ENCODE data around the gene GHRL.

GHRL gene

DNA sequence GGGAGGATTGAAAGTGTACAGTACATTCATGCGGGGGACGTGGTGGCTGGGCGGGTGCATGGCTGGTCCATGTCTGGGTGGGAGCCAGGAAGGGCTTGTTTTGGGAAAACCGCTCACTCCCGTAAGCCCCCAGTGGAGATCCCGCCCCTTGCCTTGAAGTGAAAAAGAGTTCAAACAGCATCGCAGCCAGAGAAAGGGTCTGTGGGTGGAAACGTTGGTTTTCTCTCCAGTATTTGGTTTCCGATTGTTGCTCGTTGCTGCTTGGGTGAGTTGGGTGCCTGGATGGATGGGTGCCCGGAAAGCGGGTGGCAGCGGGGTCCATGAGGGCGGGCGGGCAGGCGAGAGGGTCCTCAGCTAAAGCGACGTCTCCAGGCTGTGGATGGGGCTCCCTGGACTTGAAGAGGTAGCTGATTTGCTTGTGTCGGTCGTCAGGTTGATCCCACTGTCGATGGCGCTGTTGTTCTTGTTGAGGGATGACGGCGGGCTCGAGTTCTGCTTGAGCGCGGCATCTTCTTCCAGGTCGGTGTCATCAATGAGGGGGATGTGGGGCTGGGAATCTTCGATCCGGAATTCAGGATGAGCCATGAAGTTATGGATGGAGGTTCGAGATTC is 35.8 kb upstream of the GHRL start:
- FAIRE-seq (no peak), DNase-seq (ENCODE audit: insufficient read length, low spot score) (no peak)

DNA sequence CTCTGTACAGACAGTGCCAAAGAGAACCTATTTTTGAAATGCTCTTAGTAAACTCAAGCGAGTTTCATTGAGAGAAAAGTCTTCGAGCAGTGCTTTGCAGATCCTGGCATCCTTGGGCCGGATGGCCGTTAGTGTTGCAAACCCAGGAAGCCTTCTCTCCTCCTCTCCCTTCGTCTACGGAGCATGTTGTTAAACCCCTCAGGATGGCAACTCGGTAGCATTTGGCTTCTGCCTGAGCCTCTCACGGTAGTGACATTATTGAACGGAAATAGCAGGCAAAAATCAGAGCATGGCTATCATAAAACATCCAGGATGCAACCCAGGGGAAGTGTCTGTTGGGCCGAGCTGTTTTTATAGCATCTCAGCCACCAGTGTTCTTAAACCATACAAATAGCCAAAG is 34.8 kb upstream of the GHRL start:
- FAIRE-seq (no peak), DNase-seq (ENCODE audit: insufficient read length, low spot score) (no peak)

DNA sequence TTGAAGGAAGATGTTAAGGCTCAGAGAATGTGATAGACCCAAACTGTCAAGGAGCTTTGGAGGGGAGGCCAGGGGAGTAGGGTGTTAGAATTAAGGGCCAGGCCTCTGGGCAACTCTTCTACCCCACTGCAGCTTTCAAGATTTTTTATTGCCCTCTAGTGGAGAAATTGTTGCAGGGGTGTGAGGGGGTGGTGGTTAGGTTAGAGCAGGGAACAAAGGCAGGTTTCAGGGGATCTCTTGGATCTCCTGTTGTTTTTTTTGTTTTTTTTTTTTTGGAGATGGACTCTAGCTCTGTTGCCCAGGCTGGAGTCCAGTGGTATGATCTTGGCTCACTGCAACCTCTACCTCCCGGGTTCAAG is 29.6 kb upstream of the GHRL start:
- FAIRE-seq (no peak), DNase-seq (ENCODE audit: insufficient read length, low spot score) (no peak)

DNA sequence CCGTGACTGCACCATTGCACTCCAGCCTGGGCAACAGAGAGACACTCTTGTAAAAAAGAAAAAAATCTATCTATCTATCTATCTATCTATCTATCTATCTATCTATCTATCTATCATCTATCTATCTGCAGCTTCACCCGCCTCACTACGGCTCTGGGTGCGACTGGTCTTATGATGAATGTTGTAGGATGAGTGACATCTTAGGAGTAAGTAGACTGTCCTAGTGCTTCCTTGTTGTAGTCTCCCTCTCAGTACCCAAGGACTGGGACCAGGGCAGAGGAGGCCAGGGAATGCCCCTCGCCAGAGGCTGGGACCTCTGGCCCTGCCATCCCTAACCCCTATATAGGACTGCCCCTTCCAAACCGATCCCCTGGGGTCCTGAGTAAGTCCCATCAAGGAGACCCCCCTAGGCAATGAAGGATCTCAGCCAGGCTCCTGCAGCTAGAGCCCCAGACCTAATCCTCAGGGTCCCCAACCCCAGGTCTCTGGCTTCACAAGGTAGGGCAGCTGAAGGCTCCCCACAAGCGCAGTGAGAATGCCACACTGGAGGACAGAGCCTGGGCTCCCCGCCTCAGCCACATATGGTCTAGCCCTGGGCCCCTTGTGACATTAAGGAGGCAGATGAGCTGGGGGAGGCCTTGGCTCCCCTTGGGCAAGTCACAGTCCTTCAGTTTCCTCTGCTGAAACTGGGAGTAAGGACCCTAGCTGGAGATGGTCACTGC is 29.0 kb upstream of the GHRL start:
- DNase-seq (ENCODE audit: insufficient read length, low spot score) (no peak), FAIRE-seq (no peak)

DNA sequence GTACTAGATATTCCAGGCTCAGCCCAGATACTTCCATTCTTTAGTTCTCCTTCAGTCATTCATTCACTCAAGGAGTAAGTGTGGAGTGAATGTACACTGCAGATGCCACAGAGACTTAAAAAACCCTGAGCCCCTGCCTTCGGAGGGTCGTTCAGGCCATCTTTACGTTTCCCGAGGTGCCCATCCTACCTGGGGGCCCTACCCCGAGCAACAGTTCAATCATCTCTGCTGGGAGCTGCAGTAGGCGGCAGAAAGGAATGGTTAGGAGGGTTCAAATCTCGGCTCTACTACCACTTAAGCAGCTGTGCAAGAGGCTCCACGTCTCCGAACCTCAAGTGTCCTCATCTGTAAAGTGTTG is 27.6 kb upstream of the GHRL start:
- DNase-seq (ENCODE audit: insufficient read length, low spot score) (no peak), FAIRE-seq (no peak)

DNA sequence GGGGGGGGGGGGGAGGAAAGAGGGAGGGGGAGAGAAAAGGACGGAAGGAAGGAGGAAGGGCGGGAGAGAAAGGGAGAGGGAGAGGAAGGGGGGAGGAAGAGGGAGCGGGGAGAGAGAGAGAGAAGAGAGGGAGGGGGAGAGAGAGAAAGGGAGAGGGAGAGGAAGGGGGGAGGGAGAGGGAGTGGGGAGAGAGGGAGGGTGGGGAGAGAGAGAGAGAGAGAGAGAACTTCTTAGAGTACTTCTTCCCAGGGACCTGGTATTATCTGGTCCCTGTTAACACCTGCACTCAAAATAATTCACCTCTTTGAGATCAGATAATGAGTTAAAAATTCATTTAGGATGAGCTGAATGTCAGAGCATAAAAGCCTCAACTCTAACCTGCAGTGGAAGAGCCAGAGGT is 27.1 kb upstream of the GHRL start:
- no peak for DNase-seq (ENCODE audit: insufficient read length, low spot score)
- FAIRE-seq = no peak

DNA sequence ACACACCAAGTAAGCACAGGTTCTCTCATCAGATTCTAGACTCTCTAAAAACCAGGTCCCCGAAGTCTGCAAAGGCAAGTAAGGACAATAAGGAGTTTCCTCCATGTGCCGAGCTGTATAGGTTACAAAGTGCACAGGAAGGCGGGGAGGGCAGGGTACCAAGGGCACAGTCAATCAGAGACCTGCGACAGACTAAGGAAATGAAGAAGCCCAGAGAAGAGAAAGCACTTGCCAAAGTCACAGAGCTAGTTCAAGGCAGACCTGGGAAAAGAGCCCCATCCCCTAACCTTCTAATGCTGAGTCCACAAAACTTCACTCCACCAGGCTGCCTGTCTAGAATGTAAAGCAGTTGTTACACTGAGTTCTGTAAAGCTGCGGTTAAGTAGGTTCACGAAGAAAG is 26.5 kb upstream of the GHRL start:
- no peak for FAIRE-seq

DNA sequence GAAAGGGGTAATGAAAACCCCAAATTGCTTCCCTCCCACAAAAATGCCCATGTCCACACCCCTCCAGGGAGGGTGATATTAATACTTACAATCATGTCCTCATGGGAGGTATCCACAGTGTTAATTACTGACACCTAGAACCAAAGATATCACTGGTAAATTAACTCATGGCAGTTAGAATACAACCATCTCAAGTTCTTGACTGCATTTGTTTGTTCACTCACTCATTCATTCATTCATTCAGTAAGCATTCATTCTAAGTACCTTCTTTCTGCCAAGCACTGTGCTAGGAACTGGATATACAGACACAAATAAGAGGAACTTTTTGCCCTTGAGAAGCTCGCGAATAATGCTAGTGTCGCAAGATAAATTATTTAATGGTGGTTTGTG is 25.2 kb upstream of the GHRL start:
- DNase-seq (ENCODE audit: insufficient read length, low spot score) (no peak), FAIRE-seq (no peak)

More for the DNA sequence above, 26.5 kb upstream of the GHRL start:
- DNase-seq (ENCODE audit: insufficient read length, low spot score) = no peak

DNA sequence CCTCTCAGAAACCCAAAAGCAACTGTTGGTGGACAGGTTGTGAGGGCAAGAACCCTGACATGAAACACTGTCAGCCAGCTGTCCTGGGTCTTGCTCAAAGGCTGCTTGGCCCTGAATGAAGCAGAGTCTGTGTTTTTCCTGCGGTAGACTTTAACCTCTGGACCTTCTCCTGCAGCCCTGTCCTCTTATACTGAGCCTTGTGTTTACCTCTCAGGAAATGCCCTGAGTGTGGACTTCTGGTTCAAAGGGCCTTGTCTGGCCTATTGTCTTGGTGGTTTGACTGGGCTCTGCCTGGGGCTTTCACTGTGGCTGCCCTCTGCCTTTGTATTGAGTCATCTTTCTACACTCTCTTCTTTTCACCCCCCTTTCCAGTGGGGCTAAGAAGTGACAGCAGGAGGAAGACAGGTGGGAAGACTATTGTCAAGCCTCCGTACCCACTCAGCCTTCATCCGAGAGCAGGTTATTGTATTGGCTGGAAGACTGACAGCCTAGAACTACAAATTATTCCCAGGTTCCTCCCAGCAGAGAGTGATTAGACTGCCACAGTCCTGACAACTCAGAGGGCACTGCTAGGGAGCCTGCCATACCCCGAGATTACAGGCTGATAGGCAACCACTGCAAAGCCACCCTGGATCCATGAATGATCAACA is 24.7 kb upstream of the GHRL start:
- DNase-seq (ENCODE audit: insufficient read length, low spot score) (no peak), FAIRE-seq (no peak)

DNA sequence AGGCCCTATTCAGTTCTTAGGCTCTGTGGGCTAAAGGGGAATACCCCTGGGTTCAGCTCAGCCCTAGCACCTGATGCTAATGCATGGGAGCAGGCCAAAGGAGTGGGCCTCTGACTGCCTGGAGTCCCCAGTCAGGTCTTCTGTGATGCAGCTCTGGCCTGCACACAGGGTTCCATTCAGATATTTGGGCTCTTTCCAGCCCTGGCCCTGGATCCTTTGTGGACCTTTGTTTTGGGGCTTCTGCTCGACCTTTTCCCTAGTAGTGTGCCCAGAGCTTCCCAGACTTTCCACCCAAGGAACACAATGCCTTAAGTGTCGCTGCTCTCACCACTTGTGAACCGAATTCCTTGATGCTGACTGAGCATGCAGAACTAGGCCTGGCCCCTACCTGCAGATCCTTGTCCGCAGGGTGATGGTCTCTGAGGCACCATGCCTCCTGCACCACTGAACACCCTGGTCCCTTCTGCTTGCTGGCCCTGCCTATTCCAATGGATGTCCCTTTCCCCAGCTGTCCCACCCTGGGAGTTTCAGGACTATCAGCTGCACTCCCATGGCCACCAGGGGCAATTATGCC is 23.1 kb upstream of the GHRL start:
- FAIRE-seq (no peak), DNase-seq (ENCODE audit: insufficient read length, low spot score) (no peak)

DNA sequence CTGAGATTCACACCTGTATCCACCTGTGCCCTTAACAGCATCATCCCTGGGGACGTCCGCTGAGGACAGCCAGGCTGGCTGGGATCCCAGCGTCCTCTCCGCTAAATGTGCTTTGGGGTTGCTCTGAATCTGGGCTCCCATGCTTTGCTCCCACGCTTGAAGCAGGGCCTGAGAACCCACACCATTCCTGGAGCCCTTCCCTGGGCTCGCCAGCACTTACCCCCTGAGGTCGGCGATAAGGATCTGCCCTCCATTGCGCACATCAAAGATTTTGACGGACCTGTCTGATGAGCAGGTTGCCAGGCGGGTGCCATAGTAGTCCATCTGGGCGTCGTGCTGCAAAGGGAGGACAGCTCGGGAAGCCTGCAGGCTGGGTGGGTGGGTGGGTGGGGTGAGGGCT is 22.4 kb upstream of the GHRL start:
- FAIRE-seq = no peak
- DNase-seq (ENCODE audit: insufficient read length, low spot score) = no peak

DNA sequence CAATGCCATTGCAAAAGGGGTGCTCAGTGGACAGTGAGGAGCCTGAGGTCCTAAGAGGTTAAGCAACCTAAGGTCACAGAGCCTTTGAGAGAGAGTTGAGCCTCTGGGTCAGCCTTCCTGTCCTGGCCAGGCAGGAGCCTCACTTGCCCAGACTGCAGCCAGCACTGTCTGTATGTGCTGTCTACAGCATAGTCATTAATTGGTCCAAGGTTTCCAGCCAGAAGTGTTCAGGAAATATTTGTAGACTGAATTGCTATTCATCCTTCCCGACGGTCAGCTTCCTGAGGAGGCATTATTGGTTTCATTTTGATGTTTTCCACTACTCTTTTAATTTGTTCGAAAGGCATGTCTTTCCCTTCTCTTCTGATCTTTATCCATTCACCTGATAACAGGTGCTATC is 20.1 kb upstream of the GHRL start:
- no peak for DNase-seq (ENCODE audit: insufficient read length, low spot score)
- FAIRE-seq = no peak

DNA sequence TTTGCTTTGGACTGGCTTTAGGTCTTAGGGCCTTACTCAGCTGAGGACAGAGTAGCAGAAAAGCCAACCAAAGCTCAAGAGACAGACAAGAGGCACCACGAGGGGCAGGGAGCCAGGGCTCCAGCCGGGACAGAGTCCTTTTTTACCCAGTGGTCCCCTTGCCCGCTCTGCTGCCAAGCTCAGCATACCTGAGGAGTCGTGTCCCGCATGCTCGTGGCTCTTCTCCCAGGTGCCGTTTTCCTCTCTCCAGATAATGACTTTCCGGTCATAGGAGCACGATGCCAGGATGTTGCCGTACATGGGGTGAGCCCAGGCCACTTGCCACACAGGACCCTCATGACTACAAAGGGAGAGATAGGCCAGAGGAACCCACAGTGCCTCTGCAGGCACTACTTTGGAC is 19.6 kb upstream of the GHRL start:
- FAIRE-seq (no peak), DNase-seq (ENCODE audit: insufficient read length, low spot score) (no peak)

DNA sequence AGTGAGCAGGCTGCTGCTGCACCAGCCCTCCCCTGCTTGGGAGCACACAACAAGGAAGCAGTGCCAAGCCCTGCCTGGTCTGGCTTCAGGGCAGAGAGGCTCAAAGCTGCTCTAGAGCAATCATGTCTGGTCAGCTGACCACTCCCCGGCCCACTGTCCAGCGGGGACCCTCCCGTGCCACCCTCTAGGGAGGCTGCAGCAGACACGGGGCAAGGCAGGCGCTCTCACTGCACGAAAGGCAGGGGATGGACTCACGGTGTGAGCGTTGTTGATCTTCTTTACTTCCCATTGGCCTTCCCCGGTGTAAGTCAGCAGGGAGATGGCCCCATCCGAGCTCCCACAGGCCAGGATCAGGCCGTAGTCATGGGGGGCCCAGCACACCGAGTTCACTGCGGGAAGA is 19.0 kb upstream of the GHRL start:
- DNase-seq (ENCODE audit: insufficient read length, low spot score) = no peak
- FAIRE-seq = no peak

DNA sequence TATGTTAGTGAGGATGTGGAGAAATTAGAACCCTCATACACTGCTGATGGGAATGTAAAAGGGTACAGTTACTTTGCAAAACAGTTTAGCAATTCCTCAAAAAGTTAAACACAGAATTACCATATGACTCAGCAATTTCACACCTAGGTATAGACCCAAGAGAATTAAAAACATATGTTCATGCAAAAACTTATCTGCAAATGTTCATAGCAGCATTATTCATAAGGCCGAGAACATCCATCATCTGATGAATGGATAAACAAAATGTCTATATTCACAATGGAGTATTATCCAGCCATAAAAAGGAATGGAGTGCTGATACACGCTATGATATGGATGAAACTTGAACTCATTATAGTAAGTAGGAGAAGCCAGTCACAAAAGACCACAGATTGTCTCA is 17.8 kb upstream of the GHRL start:
- FAIRE-seq (no peak), DNase-seq (ENCODE audit: insufficient read length, low spot score) (no peak)

DNA sequence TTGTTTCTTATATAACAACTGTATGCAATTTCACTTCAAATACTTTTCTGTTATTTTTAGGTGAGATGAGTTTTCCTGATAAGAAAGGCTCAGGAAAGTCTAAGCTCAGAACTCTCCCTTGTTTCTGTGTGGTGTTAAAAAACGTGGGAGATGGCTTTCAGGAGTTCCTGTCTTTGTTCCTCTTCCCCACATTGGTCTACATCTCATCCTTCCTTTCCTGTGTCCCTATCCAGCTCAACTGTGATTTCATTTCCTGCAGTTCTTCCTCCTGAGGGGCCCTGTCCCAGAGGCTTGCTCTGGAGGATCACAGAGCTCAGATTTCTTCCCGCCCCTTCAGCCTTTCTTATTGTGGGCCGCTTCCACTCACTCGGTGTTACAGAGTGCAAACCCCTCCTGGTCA is 17.0 kb upstream of the GHRL start:
- DNase-seq (ENCODE audit: insufficient read length, low spot score) = no peak
- no peak for FAIRE-seq

DNA sequence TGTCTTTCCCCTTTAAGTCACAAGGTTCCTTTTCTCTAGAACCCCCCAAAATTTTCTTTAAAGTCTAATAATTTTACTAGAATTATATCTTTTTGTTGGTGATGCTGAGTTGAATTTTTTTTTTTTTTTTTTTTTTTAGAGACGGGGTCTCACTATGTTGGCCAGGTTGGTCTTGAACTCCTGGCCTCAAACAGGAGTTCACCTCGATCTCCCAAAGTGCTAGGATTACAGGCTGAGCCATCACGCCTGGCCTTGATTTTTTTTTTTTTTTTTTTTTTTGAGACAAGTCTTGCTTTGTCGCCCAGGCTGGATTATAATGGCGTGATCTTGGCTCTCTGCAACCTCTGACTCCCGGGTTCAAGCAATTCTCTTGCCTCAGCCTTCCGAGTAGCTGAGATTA is 15.9 kb upstream of the GHRL start:
- DNase-seq (ENCODE audit: insufficient read length, low spot score) = no peak
- no peak for FAIRE-seq

DNA sequence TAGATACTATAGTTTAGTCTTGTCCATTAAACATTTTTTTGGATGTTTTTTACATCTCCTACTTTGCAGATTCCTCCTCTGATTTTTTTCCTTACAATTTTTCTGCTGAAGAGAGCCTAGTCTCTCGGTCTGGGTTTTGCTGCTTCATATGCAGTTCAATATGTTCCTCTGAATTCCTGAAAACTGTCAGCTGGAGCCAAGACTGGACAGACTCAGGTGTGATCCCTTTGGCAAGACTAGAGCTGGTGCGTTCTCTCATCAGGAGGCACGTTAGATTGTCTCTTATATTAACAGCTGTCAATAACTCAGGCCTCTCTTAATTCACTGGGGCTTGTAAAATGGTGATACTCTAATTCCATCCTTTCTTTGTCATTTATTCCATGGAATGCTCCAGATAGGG is 13.4 kb upstream of the GHRL start:
- FAIRE-seq (no peak), DNase-seq (ENCODE audit: insufficient read length, low spot score) (no peak)

DNA sequence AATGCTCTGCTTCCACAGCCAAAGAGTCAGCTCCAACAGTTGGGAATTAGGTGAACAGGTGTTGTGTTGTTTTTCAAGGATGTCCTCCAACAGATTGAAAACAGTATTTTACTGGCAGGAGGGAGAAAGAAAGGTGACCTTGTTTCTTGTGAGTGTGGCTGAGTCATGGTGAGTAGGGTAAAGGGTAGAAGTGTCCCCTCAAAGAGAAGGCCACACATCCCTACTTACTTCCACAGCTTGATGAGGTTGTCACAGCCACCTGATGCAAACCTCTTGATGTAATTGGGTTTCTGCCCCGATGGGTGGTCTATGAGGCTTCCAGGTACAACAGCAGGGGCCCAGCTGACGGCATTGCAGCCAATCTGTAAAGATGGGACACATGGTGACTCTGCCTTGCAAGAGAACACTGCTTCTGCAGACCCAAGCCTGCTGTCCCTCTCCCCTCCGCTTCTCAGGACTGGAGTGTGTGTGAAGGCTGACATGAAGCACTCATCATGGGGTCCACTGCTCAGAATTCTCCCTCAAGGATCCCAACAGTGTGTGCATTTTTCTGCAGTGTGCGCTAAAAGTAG is 12.7 kb upstream of the GHRL start:
- no peak for FAIRE-seq

DNA sequence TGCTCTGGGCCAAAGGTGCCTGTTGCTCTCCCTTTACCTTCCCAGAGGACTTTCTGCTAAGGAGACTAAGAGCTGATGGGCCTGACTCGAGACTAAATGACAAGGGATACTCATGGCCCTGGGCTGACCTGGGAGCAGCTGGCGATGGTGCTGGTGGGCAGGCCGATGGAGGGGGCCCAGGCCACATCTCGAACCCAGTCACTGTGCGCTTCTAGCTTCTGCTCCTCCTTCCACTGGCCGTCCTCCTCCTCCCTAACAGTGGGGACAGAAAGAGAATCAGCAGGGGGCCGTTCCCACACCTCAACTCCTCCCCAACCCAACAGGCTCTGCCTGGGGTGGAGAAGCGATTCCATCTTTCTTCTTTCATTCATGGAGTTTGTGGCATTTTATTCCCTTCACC is 12.2 kb upstream of the GHRL start:
- FAIRE-seq (no peak), DNase-seq (ENCODE audit: insufficient read length, low spot score) (no peak)

More for the DNA sequence above, 12.7 kb upstream of the GHRL start:
- DNase-seq (ENCODE audit: insufficient read length, low spot score) = no peak

DNA sequence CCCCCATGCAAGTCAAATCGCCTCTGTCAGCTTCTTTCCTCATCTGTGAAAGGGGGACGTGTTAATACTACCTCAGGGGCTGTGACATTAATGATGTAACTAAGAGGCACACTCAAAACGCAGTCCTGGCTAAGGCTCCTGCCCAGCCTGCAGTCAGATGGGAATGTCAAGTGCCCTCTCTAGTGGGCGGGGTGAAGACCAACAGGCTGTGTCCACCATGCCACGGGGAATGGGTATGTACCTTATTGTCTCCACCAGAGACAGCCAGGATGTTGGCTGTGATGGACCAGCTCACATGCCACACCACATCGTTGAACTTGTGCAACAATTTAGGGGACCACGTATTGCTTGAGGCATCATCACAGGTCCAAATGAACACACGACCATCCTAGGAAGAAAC is 11.0 kb upstream of the GHRL start:
- FAIRE-seq = no peak
- no peak for DNase-seq (ENCODE audit: insufficient read length, low spot score)

DNA sequence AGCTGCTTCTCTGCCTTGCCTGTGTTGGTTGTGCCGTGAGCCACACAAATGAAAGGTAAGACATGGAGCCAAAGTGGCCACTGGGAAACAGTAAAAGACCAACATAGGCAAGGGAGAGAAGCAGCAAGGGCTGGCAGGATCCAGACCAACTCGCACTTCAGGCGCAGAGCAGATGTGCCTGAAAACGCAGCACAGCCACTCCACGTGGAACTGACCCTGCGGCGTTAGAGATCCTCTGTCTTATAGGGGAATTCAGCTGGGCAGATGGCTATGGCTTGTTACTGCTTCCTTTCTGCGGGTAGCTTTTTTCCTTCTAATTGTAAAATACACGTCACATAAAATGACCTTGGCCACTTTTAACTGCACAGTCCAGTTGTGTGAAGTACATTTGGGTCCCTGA is 10.4 kb upstream of the GHRL start:
- DNase-seq (ENCODE audit: insufficient read length, low spot score) (no peak), FAIRE-seq (no peak)

Measured in GM19239 (cell line).